ENCODE results near the gene DRAM2.

- no peak for TF ChIP-seq EZH2 (IDR thresholded peaks at IDR 0.05; ENCODE audit: borderline replicate concordance, low read depth, low read length, poor library complexity, severe bottlenecking)
- TF ChIP-seq CTCF (conservative IDR thresholded peaks at IDR 0.05; ENCODE audit: low read depth, low read length) = no peak
Observed at GRCh38 chr1:111085676-111086075, 54.2 kb downstream of the DRAM2 start.

Data from A673 (cell line).